ENCODE measurements around the gene ENO1.

DNA sequence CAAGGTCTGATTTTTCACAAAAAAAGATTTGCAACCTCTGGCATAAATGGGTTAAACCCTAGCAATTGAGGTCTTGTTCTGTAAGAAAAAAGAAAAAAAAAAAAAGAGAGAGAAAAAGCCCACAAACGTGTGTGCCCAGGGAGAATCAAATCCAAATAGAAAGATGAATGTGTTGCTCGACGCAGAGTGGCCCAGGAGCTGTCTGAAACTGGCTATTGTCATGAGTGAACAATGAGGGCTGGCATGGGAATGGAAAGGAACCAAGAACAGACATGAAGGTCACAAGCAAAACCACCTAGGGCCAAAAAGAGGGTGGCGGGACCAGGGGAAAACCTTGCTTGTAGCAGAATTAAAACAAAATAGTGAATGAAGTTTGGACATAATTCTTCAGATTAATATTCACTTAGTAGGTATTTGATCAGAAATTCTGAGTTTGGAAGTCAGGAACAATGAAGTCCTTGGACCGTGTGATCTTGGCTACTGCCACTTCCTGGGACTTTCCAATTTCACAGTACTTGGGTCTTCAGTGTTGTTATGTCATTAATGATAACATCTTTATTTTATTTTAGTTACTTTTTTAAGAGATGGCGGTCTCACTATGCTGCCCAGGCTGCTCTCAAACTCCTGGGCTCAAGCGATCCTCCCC, 3.1 kb downstream of the ENO1 start:
- TF ChIP-seq, protein P1, sequence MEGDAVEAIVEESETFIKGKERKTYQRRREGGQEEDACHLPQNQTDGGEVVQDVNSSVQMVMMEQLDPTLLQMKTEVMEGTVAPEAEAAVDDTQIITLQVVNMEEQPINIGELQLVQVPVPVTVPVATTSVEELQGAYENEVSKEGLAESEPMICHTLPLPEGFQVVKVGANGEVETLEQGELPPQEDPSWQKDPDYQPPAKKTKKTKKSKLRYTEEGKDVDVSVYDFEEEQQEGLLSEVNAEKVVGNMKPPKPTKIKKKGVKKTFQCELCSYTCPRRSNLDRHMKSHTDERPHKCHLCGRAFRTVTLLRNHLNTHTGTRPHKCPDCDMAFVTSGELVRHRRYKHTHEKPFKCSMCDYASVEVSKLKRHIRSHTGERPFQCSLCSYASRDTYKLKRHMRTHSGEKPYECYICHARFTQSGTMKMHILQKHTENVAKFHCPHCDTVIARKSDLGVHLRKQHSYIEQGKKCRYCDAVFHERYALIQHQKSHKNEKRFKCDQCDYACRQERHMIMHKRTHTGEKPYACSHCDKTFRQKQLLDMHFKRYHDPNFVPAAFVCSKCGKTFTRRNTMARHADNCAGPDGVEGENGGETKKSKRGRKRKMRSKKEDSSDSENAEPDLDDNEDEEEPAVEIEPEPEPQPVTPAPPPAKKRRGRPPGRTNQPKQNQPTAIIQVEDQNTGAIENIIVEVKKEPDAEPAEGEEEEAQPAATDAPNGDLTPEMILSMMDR (IDR thresholded peaks at IDR 0.05) = no peak
- no peak for TF ChIP-seq POLR2A (IDR thresholded peaks at IDR 0.05)

Data from sigmoid colon (tissue), 3 donors.